Mammary epithelial cell (primary cell): ENCODE results near the gene APCDD1.

Source experiments
- EZH2 ChIP-seq: IDR thresholded peaks from 2 replicates; pipeline ENCODE4 v1.6.1; 2012; ENCODE audit warnings: low read length, inconsistent platforms, borderline replicate concordance
- TF ChIP-seq, protein P1 (sequence below), 2 donors: IDR thresholded peaks in 1 of 2; conservative IDR thresholded peaks in 1 of 2; 2 replicates each; pipeline ENCODE4 v1.5.1; 2011 to 2012; ENCODE audit warnings: inconsistent platforms in 2 of 2, low read length in 2 of 2, mild to moderate bottlenecking in 2 of 2, control low read depth in 1 of 2, low read depth in 1 of 2; ENCODE audit not compliant: insufficient read depth in 1 of 2; ENCODE audit errors: extremely low read depth in 1 of 2

DNA sequence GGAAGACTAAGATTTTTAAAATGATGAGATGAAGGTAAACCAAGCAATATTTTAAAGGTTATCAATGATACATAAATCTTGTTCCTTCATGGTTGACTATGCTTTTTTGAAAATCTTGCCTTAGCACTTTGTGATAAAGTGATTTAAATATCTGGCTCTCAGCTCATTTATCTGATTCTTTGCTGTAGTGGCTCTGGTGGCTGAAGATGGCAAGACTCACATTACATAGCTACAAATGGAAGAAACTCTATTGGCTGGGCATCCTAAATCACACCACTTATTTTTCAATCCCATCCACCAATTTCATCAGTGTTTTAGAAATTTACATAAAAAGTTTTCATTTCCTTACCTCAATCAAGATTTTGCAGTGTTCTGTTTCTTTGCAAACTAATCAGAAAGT is 16.6 kb upstream of the APCDD1 start:
- TF ChIP-seq, protein P1, sequence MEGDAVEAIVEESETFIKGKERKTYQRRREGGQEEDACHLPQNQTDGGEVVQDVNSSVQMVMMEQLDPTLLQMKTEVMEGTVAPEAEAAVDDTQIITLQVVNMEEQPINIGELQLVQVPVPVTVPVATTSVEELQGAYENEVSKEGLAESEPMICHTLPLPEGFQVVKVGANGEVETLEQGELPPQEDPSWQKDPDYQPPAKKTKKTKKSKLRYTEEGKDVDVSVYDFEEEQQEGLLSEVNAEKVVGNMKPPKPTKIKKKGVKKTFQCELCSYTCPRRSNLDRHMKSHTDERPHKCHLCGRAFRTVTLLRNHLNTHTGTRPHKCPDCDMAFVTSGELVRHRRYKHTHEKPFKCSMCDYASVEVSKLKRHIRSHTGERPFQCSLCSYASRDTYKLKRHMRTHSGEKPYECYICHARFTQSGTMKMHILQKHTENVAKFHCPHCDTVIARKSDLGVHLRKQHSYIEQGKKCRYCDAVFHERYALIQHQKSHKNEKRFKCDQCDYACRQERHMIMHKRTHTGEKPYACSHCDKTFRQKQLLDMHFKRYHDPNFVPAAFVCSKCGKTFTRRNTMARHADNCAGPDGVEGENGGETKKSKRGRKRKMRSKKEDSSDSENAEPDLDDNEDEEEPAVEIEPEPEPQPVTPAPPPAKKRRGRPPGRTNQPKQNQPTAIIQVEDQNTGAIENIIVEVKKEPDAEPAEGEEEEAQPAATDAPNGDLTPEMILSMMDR (conservative IDR thresholded peaks at IDR 0.05 in 1 of 2, IDR thresholded peaks at IDR 0.05 in 1 of 2; ENCODE audit: extremely low read depth in 1 of 2, insufficient read depth in 1 of 2, low read depth in 1 of 2, low read length in 2 of 2): peak; percentile 36 to 51
- TF ChIP-seq EZH2: no peak
